Measurements from ENCODE around the gene ZNF692. TPM values are rescaled to one million over a fixed set of nuclear protein-coding genes. Genes with fewer than 3 reads are reported as not detected.

ZNF692 gene
- total RNA-seq, 1 donor from 2014 or later: 37.8 TPM

DNA sequence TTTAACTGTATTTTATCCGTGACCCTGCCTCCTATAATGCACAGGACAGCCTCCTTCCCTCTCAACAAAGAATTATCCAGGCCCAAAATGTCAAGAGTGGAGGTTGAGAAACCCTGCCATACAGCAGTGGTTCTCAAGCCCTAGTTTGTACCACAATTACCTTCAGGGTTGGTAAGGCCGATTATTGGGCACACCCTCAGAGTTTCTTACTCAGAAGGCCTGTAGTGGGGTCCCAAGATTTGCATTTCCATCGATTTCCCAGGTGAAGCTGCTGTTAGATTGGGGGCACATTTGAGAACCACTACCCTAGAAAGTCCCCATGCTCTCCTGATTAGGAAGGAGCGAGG lies 46.8 kb upstream of the ZNF692 start:
- H3K36me3 Mint-ChIP-seq: peaks cover 20% of the 10 kb centered on the region
- H3K9ac ChIP-seq: peak overlapping the region; percentile 18

DNA sequence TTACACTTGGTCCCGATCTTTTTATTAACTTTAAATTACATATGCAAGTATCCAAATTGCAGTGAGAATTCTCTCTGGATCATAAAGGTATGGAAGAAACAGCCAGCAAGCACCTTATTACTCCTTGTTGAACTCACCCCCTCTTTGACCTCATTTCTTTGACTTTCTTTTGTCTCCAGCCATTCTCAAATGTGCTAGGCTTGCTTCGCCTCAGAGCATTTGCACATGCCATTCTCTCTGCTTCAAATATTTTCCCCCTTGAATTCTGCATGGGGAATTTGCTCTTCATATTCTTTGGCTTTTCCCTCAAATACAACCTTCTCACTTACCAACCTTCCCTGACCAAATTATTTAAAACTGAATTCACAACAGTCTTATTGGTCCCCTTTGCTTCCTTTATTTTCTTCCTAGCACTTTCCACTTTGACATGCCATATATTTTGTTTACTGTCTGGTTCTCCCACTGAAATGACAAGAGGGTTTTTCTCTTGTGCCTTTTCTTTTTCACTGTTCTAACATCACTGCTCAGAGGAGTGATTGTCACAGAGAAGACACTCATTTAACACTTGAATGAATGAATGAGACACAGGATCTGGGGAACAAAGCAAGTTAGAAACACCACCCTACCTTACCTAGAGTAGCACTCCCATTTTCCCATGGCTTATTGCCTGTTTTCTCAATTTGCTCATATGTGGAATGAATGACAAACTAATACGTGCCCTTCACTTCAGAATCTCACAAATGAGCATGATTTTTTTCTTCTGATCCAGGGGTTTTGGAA lies 45.7 kb upstream of the ZNF692 start:
- Histone ChIP-seq H3K4me3 (no peak overlapping the region), H3K27ac (no peak overlapping the region), H3K79me2 (ENCODE audit: low read depth) (peaks cover 29% of the 10 kb centered on the region), H3K9ac (no peak overlapping the region), H3K27me3 (peaks cover 12% of the 10 kb centered on the region), H3K4me2 (peak overlapping the region; percentile 75), H3K9me3 (ENCODE audit: low read depth) (no peaks in the 10 kb centered on the region), H3F3A (ENCODE audit: low read depth) (peaks cover 31% of the 10 kb centered on the region), H3K4me1 (peaks cover 25% of the 10 kb centered on the region), H4K20me1 (ENCODE audit: low read depth) (no peaks in the 10 kb centered on the region), H3K36me3 (no peaks in the 10 kb centered on the region), H2AFZ (replicated peaks) (peak overlapping the region; percentile 73)
- Mint-ChIP-seq H3K27me3 (ENCODE audit: insufficient read depth, low read depth) (peaks cover 3% of the 10 kb centered on the region), H3K27ac (no peak overlapping the region), H3K4me3 (no peak overlapping the region), H3K36me3 (peaks cover 10% of the 10 kb centered on the region), H3K4me1 (peaks cover 27% of the 10 kb centered on the region), H3K9me3 (no peaks in the 10 kb centered on the region)
- no peak for DNase-seq (ENCODE audit: low spot score)
- no peak for TF ChIP-seq EZH2phosphoT487 (IDR thresholded peaks at IDR 0.05)
- TF ChIP-seq EZH2 (IDR thresholded peaks at IDR 0.05): no peak
- TF ChIP-seq, protein P1, sequence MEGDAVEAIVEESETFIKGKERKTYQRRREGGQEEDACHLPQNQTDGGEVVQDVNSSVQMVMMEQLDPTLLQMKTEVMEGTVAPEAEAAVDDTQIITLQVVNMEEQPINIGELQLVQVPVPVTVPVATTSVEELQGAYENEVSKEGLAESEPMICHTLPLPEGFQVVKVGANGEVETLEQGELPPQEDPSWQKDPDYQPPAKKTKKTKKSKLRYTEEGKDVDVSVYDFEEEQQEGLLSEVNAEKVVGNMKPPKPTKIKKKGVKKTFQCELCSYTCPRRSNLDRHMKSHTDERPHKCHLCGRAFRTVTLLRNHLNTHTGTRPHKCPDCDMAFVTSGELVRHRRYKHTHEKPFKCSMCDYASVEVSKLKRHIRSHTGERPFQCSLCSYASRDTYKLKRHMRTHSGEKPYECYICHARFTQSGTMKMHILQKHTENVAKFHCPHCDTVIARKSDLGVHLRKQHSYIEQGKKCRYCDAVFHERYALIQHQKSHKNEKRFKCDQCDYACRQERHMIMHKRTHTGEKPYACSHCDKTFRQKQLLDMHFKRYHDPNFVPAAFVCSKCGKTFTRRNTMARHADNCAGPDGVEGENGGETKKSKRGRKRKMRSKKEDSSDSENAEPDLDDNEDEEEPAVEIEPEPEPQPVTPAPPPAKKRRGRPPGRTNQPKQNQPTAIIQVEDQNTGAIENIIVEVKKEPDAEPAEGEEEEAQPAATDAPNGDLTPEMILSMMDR (IDR thresholded peaks at IDR 0.05): no peak

More for the DNA sequence above, 46.8 kb upstream of the ZNF692 start:
- peak overlapping the region; percentile 98 for H2AFZ ChIP-seq (replicated peaks)
- H3K4me2 ChIP-seq: peak overlapping the region; percentile 75
- TF ChIP-seq EZH2 (IDR thresholded peaks at IDR 0.05): no peak
- TF ChIP-seq, protein P1 (IDR thresholded peaks at IDR 0.05): no peak
- TF ChIP-seq EZH2phosphoT487 (IDR thresholded peaks at IDR 0.05): no peak
- no peaks in the 10 kb centered on the region for H4K20me1 ChIP-seq (ENCODE audit: low read depth)
- no peaks in the 10 kb centered on the region for H3K36me3 ChIP-seq
- H3K9me3 ChIP-seq (ENCODE audit: low read depth): no peaks in the 10 kb centered on the region
- H3K27me3 ChIP-seq: peaks cover 8% of the 10 kb centered on the region
- Mint-ChIP-seq H3K9me3 (peaks cover 6% of the 10 kb centered on the region), H3K4me3 (peak overlapping the region; percentile 93), H3K4me1 (peaks cover 27% of the 10 kb centered on the region), H3K27ac (peak overlapping the region; percentile 93), H3K27me3 (ENCODE audit: insufficient read depth, low read depth) (peaks cover 3% of the 10 kb centered on the region)
- H3K4me3 ChIP-seq: peak overlapping the region; percentile 52
- H3K4me1 ChIP-seq: peaks cover 25% of the 10 kb centered on the region
- peak overlapping the region; percentile 92 for H3K27ac ChIP-seq
- DNase-seq (ENCODE audit: low spot score): no peak
- H3K79me2 ChIP-seq (ENCODE audit: low read depth): peaks cover 40% of the 10 kb centered on the region
- peaks cover 31% of the 10 kb centered on the region for H3F3A ChIP-seq (ENCODE audit: low read depth)

DNA sequence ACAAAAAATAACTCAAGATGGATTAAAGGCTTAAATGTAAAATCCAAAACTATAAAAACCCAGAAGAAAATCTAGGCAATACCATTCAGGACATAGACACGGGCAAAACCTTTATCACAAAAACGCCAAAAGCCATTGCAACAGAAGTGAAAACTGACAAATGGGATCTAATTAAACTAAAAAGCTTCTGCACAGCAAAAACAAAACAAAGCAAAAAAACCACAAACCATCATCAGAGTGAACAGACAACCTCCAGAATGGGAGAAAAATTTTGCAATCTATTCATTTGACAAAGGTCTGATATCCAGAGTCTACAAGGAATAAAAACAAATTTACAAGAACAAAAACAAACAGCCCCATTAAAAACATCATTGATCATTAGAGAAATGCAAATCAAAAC lies 42.7 kb upstream of the ZNF692 start:
- Mint-ChIP-seq H3K27me3 (ENCODE audit: insufficient read depth, low read depth) (peaks cover 8% of the 10 kb centered on the region), H3K9me3 (no peaks in the 10 kb centered on the region), H3K4me1 (peaks cover 3% of the 10 kb centered on the region), H3K27ac (no peak overlapping the region), H3K4me3 (no peak overlapping the region), H3K36me3 (no peaks in the 10 kb centered on the region)
- Histone ChIP-seq H3K4me2 (no peak overlapping the region), H3K4me3 (no peak overlapping the region), H3K27me3 (peaks cover 12% of the 10 kb centered on the region), H3K36me3 (peaks cover 4% of the 10 kb centered on the region), H3K9ac (no peak overlapping the region), H4K20me1 (ENCODE audit: low read depth) (no peaks in the 10 kb centered on the region), H3F3A (ENCODE audit: low read depth) (peaks cover 17% of the 10 kb centered on the region), H3K79me2 (ENCODE audit: low read depth) (no peaks in the 10 kb centered on the region), H3K9me3 (ENCODE audit: low read depth) (no peaks in the 10 kb centered on the region), H2AFZ (replicated peaks) (no peak overlapping the region), H3K27ac (no peak overlapping the region), H3K4me1 (peaks cover 14% of the 10 kb centered on the region)
- no peak for DNase-seq (ENCODE audit: low spot score)
- TF ChIP-seq EZH2phosphoT487 (IDR thresholded peaks at IDR 0.05): no peak
- TF ChIP-seq, protein P1 (IDR thresholded peaks at IDR 0.05): no peak
- TF ChIP-seq EZH2 (IDR thresholded peaks at IDR 0.05): no peak

Data from neural progenitor cell (in vitro differentiated cells).